Hepatic stellate cell (primary cell): ENCODE data around the gene FAM151A.
"Not testable (repeated sequence)": the region's sequence is repeated elsewhere in the genome, so short reads cannot be mapped to it uniquely, and the experiment has no call there.

ENCODE experiments used
- DNase-seq: peaks from one replicate; pipeline ENCODE4 v3.0.0; 2011; ENCODE audit warnings: low spot score

FAM151A gene

GRCh38 chr1:54636461-54637446 is 13.4 kb upstream of the FAM151A start:
- not testable (repeated sequence) for DNase-seq

- DNase-seq, result not testable (repeated sequence)
Measured at GRCh38 chr1:54635804-54636203, 12.5 kb upstream of the FAM151A start.

- no peak for DNase-seq
Measured at GRCh38 chr1:54627196-54627595, 3.9 kb upstream of the FAM151A start.

GRCh38 chr1:54624466-54625464 is 1.4 kb upstream of the FAM151A start:
- DNase-seq, result no peak

- DNase-seq, result no peak
Measured at GRCh38 chr1:54619749-54620148, 3.6 kb downstream of the FAM151A start.

- DNase-seq, result no peak
Measured at GRCh38 chr1:54615531-54616279, 7.6 kb downstream of the FAM151A start.

GRCh38 chr1:54614563-54614962 is 8.8 kb downstream of the FAM151A start:
- DNase-seq, result no peak

GRCh38 chr1:54614024-54614423 is 9.3 kb downstream of the FAM151A start:
- no peak for DNase-seq

GRCh38 chr1:54611621-54612020 is 11.7 kb downstream of the FAM151A start:
- no peak for DNase-seq

GRCh38 chr1:54610601-54611580 is 12.4 kb downstream of the FAM151A start:
- no peak for DNase-seq

GRCh38 chr1:54610048-54610447 is 13.3 kb downstream of the FAM151A start:
- DNase-seq, result no peak

- no peak for DNase-seq
Measured at GRCh38 chr1:54609301-54609921, 13.9 kb downstream of the FAM151A start.

- no peak for DNase-seq
Measured at GRCh38 chr1:54608566-54609230, 14.6 kb downstream of the FAM151A start.

GRCh38 chr1:54607821-54608565 is 15.3 kb downstream of the FAM151A start:
- no peak for DNase-seq

GRCh38 chr1:54606990-54607325 is 16.4 kb downstream of the FAM151A start:
- DNase-seq, result no peak

- no peak for DNase-seq
Measured at GRCh38 chr1:54606096-54606989, 17.0 kb downstream of the FAM151A start.

GRCh38 chr1:54604572-54605370 is 18.6 kb downstream of the FAM151A start:
- DNase-seq, result no peak
